Measurements from ENCODE around the gene BLMH. TPM values are rescaled to one million over a fixed set of nuclear protein-coding genes. Genes with fewer than 3 reads are reported as not detected.

The BLMH gene
- total RNA-seq, 1 experiment from 2014 or later = 59.0 TPM

GRCh38 chr17:30314474-30314873 is 22.7 kb upstream of the BLMH start:
- Histone ChIP-seq H3K36me3 (ENCODE audit: control insufficient read depth, insufficient read depth, low read length) (no peaks in the 10 kb centered on the region), H3K27me3 (ENCODE audit: control insufficient read depth, insufficient read depth, low read length) (peaks cover 2% of the 10 kb centered on the region; the same call in 1 of the 2 replicates), H3K4me3 (ENCODE audit: low read depth in 2 of 2, low read length in 2 of 2) (no peak overlapping the region), H3K4me1 (ENCODE audit: control insufficient read depth, insufficient read depth, low read length) (no peaks in the 10 kb centered on the region), H3K27ac (ENCODE audit: low read length) (no peak overlapping the region), H3K9me3 (ENCODE audit: control insufficient read depth, insufficient read depth, low read depth, low read length) (no peaks in the 10 kb centered on the region)
- ChIA-PET CTCF (interaction anchor here (1.1 kb wide), 1 partner anchor 22 kb away, joined by 3 read pairs; no protein-coding TSS in a partner anchor), POLR2A (interaction anchor here (0.5 kb wide), 1 partner anchor 11 kb away, joined by 12 read pairs; no protein-coding TSS in a partner anchor)
- DNase-seq (ENCODE audit: low read depth, low spot score) (no peak), ATAC-seq (no peak)
- intact Hi-C loops (cut with micrococcal nuclease; ENCODE audit: unreplicated experiment) (no loop called here), in situ Hi-C loops (cut with HindIII; ENCODE audit: low pct_unique_long_range_greater_than_20kb, low sequenced_read_pairs) (no loop called here)
- TF ChIP-seq TCF7L2 (IDR thresholded peaks at IDR 0.05; ENCODE audit: low read depth, low read length) (no peak), CTCF (IDR thresholded peaks at IDR 0.05) (no peak), SIN3A (IDR thresholded peaks at IDR 0.05; ENCODE audit: borderline replicate concordance, insufficient read depth, low read depth, low read length) (no peak), POLR2AphosphoS5 (IDR thresholded peaks at IDR 0.05; ENCODE audit: low read depth, low read length) (no peak), REST (IDR thresholded peaks at IDR 0.05; ENCODE audit: insufficient read depth in 1 of 2, low read depth in 2 of 2, low read length in 1 of 2) (no peak)
- no TSS peak for BruUV-seq (replicated peaks)

- no TSS peak for BruUV-seq (replicated peaks)
- no peak for ATAC-seq
- peaks cover 2% of the 10 kb centered on the region; the same call in 1 of the 2 replicates for H3K27me3 ChIP-seq (ENCODE audit: control insufficient read depth, insufficient read depth, low read length)
- intact Hi-C loops (cut with micrococcal nuclease; ENCODE audit: unreplicated experiment) = no loop called here
- POLR2A ChIA-PET = no interaction called here
- in situ Hi-C loops (cut with HindIII; ENCODE audit: low pct_unique_long_range_greater_than_20kb, low sequenced_read_pairs) = no loop called here
- no peaks in the 10 kb centered on the region for H3K36me3 ChIP-seq (ENCODE audit: control insufficient read depth, insufficient read depth, low read length)
- no peak for DNase-seq (ENCODE audit: low read depth, low spot score)
- no peaks in the 10 kb centered on the region for H3K9me3 ChIP-seq (ENCODE audit: control insufficient read depth, insufficient read depth, low read depth, low read length)
- H3K4me1 ChIP-seq (ENCODE audit: control insufficient read depth, insufficient read depth, low read length) = no peaks in the 10 kb centered on the region
- no peak for TF ChIP-seq TCF7L2 (IDR thresholded peaks at IDR 0.05; ENCODE audit: low read depth, low read length)
- TF ChIP-seq CTCF (IDR thresholded peaks at IDR 0.05) = no peak
- no peak for TF ChIP-seq SIN3A (IDR thresholded peaks at IDR 0.05; ENCODE audit: borderline replicate concordance, insufficient read depth, low read depth, low read length)
- TF ChIP-seq REST (IDR thresholded peaks at IDR 0.05; ENCODE audit: insufficient read depth in 1 of 2, low read depth in 2 of 2, low read length in 1 of 2) = no peak
- no peak for TF ChIP-seq POLR2AphosphoS5 (IDR thresholded peaks at IDR 0.05; ENCODE audit: low read depth, low read length)
- no peak overlapping the region for H3K4me3 ChIP-seq (ENCODE audit: low read depth in 2 of 2, low read length in 2 of 2)
- CTCF ChIA-PET = no interaction called here
- no peak overlapping the region for H3K27ac ChIP-seq (ENCODE audit: low read length)
Measured at GRCh38 chr17:30312226-30312625, 20.5 kb upstream of the BLMH start.

All from Panc1 (cell line).